Osteoblast (primary cell): ENCODE results near the gene COL8A2. TPM values are rescaled to one million over a fixed set of nuclear protein-coding genes. Genes with fewer than 3 reads are reported as not detected.

Experiments used
- DNase-seq: peaks from one replicate; pipeline ENCODE4 v3.0.0; 2011; ENCODE audit warnings: low spot score, mixed read lengths; ENCODE audit not compliant: insufficient read length; ENCODE audit errors: missing footprints
- H2AFZ ChIP-seq: 2 replicates; pipeline ENCODE4 v1.6.0; 2011; ENCODE audit warnings: mild to moderate bottlenecking, low read length
- H3K27ac ChIP-seq: 2 replicates; pipeline ENCODE4 v1.5.1; 2011; ENCODE audit warnings: mild to moderate bottlenecking, low read depth, low read length, moderate library complexity
- H3K27me3 ChIP-seq: 2 replicates; pipeline ENCODE4 v1.6.0; 2012; ENCODE audit warnings: mild to moderate bottlenecking, control low read depth, inconsistent platforms, low read length, moderate library complexity; ENCODE audit not compliant: insufficient read depth
- H3K36me3 ChIP-seq: 2 replicates; pipeline ENCODE4 v1.5.1; 2011; ENCODE audit warnings: mild to moderate bottlenecking, low read length, control low read depth, moderate library complexity; ENCODE audit not compliant: insufficient read depth
- H3K4me1 ChIP-seq: 2 replicates; pipeline ENCODE4 v1.5.1; 2011; ENCODE audit warnings: mild to moderate bottlenecking, low read length, control low read depth, moderate library complexity; ENCODE audit not compliant: insufficient read depth
- H3K4me2 ChIP-seq: 2 replicates; pipeline ENCODE4 v1.6.0; 2011; ENCODE audit warnings: mild to moderate bottlenecking, low read length; ENCODE audit not compliant: insufficient read depth
- H3K4me3 ChIP-seq: fragments of 200-600 bp; sonication (generic); 3 replicates; pipeline ENCODE4 v1.5.1; 2012; ENCODE audit warnings: mild to moderate bottlenecking, low read length, inconsistent platforms; ENCODE audit not compliant: insufficient read depth
- H3K79me2 ChIP-seq: 2 replicates; pipeline ENCODE4 v1.6.0; 2012; ENCODE audit warnings: mild to moderate bottlenecking, low read length, control low read depth, inconsistent platforms; ENCODE audit not compliant: insufficient read depth
- H3K9me3 ChIP-seq: 2 replicates; pipeline ENCODE4 v1.5.1; 2011; ENCODE audit warnings: low read depth, low read length, control low read depth
- H4K20me1 ChIP-seq: 2 replicates; pipeline ENCODE4 v1.6.0; 2012; ENCODE audit warnings: mild to moderate bottlenecking, low read length, control low read depth; ENCODE audit not compliant: insufficient read depth
- total RNA-seq: library from RNA; depleted of rRNA; stranded (reverse); fragments of >200 nt; gene quantifications from 2 replicates; pipeline ENCODE4 v1.2.3, GENCODE V29; 2012
- TF ChIP-seq, protein P1 (sequence below): IDR thresholded peaks from 2 replicates; pipeline ENCODE4 v1.5.1; 2011; ENCODE audit warnings: mild to moderate bottlenecking, low read depth, low read length, moderate library complexity; ENCODE audit errors: extremely low read depth

COL8A2 gene
- total RNA-seq, 1 donor: 15.2 TPM

DNA sequence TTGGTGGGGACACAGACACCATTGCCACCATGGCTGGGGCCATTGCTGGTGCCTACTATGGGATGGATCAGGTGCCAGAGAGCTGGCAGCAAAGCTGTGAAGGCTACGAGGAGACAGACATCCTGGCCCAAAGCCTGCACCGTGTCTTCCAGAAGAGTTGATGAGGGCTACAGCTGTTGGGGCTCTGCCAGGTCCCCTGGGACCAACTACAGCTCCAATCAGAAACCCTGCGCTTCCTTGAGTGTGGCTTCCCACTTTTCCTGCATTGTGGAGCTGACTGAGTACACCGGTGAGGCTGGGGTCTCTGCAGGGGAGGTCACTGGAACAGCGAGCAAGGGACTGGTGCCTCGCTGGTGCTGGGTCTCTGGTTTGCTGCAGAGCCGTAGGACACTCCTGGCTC, 31.8 kb downstream of the COL8A2 start:
- peak; percentile 35 for DNase-seq
- H2AFZ ChIP-seq: no peak overlapping the region
- no peaks in the 10 kb centered on the region for H3K27me3 ChIP-seq
- no peak overlapping the region for H3K4me2 ChIP-seq
- H3K9me3 ChIP-seq: no peaks in the 10 kb centered on the region
- H3K4me1 ChIP-seq: peaks cover 12% of the 10 kb centered on the region
- TF ChIP-seq, protein P1, sequence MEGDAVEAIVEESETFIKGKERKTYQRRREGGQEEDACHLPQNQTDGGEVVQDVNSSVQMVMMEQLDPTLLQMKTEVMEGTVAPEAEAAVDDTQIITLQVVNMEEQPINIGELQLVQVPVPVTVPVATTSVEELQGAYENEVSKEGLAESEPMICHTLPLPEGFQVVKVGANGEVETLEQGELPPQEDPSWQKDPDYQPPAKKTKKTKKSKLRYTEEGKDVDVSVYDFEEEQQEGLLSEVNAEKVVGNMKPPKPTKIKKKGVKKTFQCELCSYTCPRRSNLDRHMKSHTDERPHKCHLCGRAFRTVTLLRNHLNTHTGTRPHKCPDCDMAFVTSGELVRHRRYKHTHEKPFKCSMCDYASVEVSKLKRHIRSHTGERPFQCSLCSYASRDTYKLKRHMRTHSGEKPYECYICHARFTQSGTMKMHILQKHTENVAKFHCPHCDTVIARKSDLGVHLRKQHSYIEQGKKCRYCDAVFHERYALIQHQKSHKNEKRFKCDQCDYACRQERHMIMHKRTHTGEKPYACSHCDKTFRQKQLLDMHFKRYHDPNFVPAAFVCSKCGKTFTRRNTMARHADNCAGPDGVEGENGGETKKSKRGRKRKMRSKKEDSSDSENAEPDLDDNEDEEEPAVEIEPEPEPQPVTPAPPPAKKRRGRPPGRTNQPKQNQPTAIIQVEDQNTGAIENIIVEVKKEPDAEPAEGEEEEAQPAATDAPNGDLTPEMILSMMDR: no peak
- peaks cover 41% of the 10 kb centered on the region for H3K79me2 ChIP-seq
- H4K20me1 ChIP-seq: peaks cover 10% of the 10 kb centered on the region
- H3K4me3 ChIP-seq: no peak overlapping the region
- H3K27ac ChIP-seq: no peak overlapping the region
- H3K36me3 ChIP-seq: peaks cover 44% of the 10 kb centered on the region

DNA sequence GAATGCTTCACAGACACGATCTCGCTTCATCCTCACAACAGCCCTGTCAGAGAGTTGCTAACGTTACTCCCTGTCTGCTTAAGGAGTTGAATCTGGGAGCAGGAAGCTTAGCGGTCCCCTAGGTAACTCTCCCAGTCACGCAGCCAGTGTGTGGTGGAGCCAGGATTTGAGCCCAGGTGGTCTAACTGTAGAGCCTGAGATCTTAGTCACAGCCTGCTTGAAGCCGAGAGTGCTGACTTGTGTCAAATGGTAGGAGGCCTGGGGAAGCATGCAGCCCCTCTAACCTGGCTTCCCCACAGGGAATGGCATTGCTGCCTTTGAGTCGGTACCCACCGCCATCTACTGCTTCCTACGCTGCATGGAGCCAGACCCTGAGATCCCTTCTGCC, 32.2 kb downstream of the COL8A2 start:
- no peak for DNase-seq
- H2AFZ ChIP-seq: no peak overlapping the region
- TF ChIP-seq, protein P1: no peak
- H4K20me1 ChIP-seq: peaks cover 10% of the 10 kb centered on the region
- H3K4me1 ChIP-seq: peaks cover 12% of the 10 kb centered on the region
- no peak overlapping the region for H3K4me3 ChIP-seq
- H3K9me3 ChIP-seq: no peaks in the 10 kb centered on the region
- H3K27ac ChIP-seq: no peak overlapping the region
- H3K79me2 ChIP-seq: peaks cover 41% of the 10 kb centered on the region
- peaks cover 44% of the 10 kb centered on the region for H3K36me3 ChIP-seq
- no peak overlapping the region for H3K4me2 ChIP-seq
- H3K27me3 ChIP-seq: no peaks in the 10 kb centered on the region

DNA sequence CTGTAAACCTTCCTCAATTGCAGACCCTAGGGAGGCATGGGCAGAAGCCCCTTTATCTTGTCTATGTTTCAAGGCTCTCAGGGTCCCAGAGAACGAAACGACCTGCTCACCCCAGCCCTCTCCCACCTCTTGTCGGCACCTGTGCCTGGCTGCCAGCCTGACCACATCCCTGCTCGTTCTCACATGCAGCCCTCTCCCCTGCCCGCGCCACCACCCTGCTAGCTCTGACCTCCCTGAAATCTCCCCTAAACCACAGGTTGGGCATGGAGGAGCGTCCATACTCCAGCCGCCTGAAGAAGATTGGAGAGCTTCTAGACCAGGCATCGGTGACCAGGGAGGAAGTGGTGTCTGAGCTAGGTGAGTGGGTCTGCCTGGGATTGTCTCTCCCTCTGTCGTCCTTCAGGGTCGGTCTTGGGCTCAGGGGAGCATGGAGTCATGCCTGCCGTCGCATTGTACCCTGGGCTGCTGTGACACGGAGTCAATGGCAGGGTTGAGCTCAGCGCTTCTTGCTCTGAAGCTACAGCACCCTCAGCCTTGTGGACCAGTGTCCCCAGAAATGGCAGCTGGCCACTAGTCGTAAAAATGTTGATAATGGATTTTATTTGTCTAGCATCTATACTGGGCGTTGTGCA, 32.7 kb downstream of the COL8A2 start:
- no peaks in the 10 kb centered on the region for H3K27me3 ChIP-seq
- H3K36me3 ChIP-seq: peaks cover 44% of the 10 kb centered on the region
- H3K4me2 ChIP-seq: no peak overlapping the region
- H3K79me2 ChIP-seq: peaks cover 41% of the 10 kb centered on the region
- H3K4me3 ChIP-seq: no peak overlapping the region
- TF ChIP-seq, protein P1: no peak
- peaks cover 10% of the 10 kb centered on the region for H4K20me1 ChIP-seq
- no peak for DNase-seq
- peaks cover 12% of the 10 kb centered on the region for H3K4me1 ChIP-seq
- no peaks in the 10 kb centered on the region for H3K9me3 ChIP-seq
- H3K27ac ChIP-seq: no peak overlapping the region
- no peak overlapping the region for H2AFZ ChIP-seq

DNA sequence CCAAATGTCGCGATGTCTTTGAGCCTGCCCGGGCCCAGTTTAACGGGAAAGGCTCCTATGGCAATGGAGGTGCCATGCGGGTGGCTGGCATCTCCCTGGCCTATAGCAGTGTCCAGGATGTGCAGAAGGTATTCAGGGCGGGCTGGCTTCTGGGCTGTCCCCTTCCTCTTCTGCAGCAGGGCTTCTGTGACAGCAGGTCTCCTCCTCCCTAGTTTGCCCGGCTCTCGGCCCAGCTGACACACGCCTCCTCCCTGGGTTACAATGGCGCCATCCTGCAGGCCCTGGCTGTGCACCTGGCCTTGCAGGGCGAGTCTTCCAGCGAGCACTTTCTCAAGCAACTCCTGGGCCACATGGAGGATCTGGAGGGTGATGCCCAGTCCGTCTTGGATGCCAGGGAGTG, 33.3 kb downstream of the COL8A2 start:
- Histone ChIP-seq H3K36me3 (peaks cover 44% of the 10 kb centered on the region), H3K9me3 (no peaks in the 10 kb centered on the region), H2AFZ (no peak overlapping the region), H4K20me1 (peaks cover 10% of the 10 kb centered on the region), H3K79me2 (peaks cover 41% of the 10 kb centered on the region), H3K27ac (no peak overlapping the region), H3K4me3 (no peak overlapping the region), H3K27me3 (no peaks in the 10 kb centered on the region), H3K4me1 (peaks cover 12% of the 10 kb centered on the region), H3K4me2 (no peak overlapping the region)
- DNase-seq: peak; percentile 25
- TF ChIP-seq, protein P1: no peak
